GM18505 (cell line): ENCODE measurements around the gene PIGM.

ENCODE experiments used
- ATAC-seq: cut with Tn5 transposase; IDR thresholded peaks from one replicate; pipeline ENCODE4 v1.9.1; 2021; ENCODE audit not compliant: unreplicated experiment
- POLR2A ChIP-seq: IDR thresholded peaks from 4 replicates; pipeline ENCODE4 v1.6.1; 2011; ENCODE audit warnings: borderline replicate concordance; ENCODE audit not compliant: insufficient read depth, insufficient read length; ENCODE audit errors: extremely low read depth

The PIGM gene

GRCh38 chr1:160024195-160024905 lies 7.4 kb downstream of the PIGM start:
- no peak for TF ChIP-seq POLR2A
- ATAC-seq = no peak

- no peak for ATAC-seq
- TF ChIP-seq POLR2A = no peak
Measured at GRCh38 chr1:160022330-160023310, 9.2 kb downstream of the PIGM start.

GRCh38 chr1:160021376-160022074 lies 10.3 kb downstream of the PIGM start:
- no peak for ATAC-seq
- TF ChIP-seq POLR2A = no peak

- TF ChIP-seq POLR2A = no peak
- ATAC-seq = no peak
Measured at GRCh38 chr1:160020196-160020595, 11.6 kb downstream of the PIGM start.

- ATAC-seq = no peak
- TF ChIP-seq POLR2A = no peak
Measured at GRCh38 chr1:160018900-160019299, 12.9 kb downstream of the PIGM start.

GRCh38 chr1:160018347-160018746 lies 13.4 kb downstream of the PIGM start:
- no peak for ATAC-seq
- no peak for TF ChIP-seq POLR2A

- TF ChIP-seq POLR2A = no peak
- no peak for ATAC-seq
Measured at GRCh38 chr1:160017592-160017991, 14.2 kb downstream of the PIGM start.

GRCh38 chr1:160011781-160012180 lies 20.0 kb downstream of the PIGM start:
- no peak for ATAC-seq
- no peak for TF ChIP-seq POLR2A

- TF ChIP-seq POLR2A = no peak
- ATAC-seq = no peak
Measured at GRCh38 chr1:160009801-160010200, 22.0 kb downstream of the PIGM start.

- TF ChIP-seq POLR2A = no peak
Measured at GRCh38 chr1:160009081-160009480, 22.7 kb downstream of the PIGM start.

GRCh38 chr1:160007577-160008200 lies 24.1 kb downstream of the PIGM start:
- no peak for ATAC-seq
- no peak for TF ChIP-seq POLR2A

More at GRCh38 chr1:160009081-160009480, 22.7 kb downstream of the PIGM start:
- no peak for ATAC-seq

- no peak for TF ChIP-seq POLR2A
- ATAC-seq = no peak
Measured at GRCh38 chr1:160006312-160006940, 25.4 kb downstream of the PIGM start.
